AG04449 (cell line): ENCODE results near the gene SLC52A3.
"Not testable (repeated sequence)": the region's sequence is repeated elsewhere in the genome, so short reads cannot be mapped to it uniquely, and the experiment has no call there.

Experiments
- CTCF ChIA-PET: fragments of 350-600 bp; formaldehyde crosslinking; extraction: SDS; loops from one replicate; lab custom pipeline; 2021; ENCODE audit warnings: antibody characterized with exemption; lab: Yijun Ruan, JAX
- POLR2A ChIA-PET: fragments of 400-600, 350-600 bp; formaldehyde crosslinking; extraction: SDS; loops from one replicate; lab custom pipeline; 2020; ENCODE audit warnings: antibody characterized with exemption, inconsistent platforms; lab: Yijun Ruan, JAX
- DNase-seq: peaks from one replicate; pipeline ENCODE4 v3.0.0-alpha.2; 2010; ENCODE audit warnings: low read depth, low spot score
- H3K4me3 ChIP-seq: 2 replicates; pipeline ENCODE4 v1.5.1; 2011; ENCODE audit warnings: low read depth, mild to moderate bottlenecking, control low read depth, low read length
- TF ChIP-seq, protein P1 (sequence below): IDR thresholded peaks from one replicate; pipeline ENCODE4 v1.5.1; 2011; ENCODE audit warnings: mild to moderate bottlenecking, moderate library complexity, low read length, control low read depth, inconsistent platforms; ENCODE audit not compliant: insufficient read depth; ENCODE audit errors: missing control alignments

The SLC52A3 gene

GRCh38 chr20:728256-728944, 39.9 kb downstream of the SLC52A3 start:
- DNase-seq = no peak
- POLR2A ChIA-PET = no interaction called here
- CTCF ChIA-PET = interaction anchor here (0.6 to 3.9 kb wide), 10 partner anchors 8 to 375 kb away, joined by 3 to 24 read pairs (median 4); no protein-coding TSS in a partner anchor
- TF ChIP-seq, protein P1, sequence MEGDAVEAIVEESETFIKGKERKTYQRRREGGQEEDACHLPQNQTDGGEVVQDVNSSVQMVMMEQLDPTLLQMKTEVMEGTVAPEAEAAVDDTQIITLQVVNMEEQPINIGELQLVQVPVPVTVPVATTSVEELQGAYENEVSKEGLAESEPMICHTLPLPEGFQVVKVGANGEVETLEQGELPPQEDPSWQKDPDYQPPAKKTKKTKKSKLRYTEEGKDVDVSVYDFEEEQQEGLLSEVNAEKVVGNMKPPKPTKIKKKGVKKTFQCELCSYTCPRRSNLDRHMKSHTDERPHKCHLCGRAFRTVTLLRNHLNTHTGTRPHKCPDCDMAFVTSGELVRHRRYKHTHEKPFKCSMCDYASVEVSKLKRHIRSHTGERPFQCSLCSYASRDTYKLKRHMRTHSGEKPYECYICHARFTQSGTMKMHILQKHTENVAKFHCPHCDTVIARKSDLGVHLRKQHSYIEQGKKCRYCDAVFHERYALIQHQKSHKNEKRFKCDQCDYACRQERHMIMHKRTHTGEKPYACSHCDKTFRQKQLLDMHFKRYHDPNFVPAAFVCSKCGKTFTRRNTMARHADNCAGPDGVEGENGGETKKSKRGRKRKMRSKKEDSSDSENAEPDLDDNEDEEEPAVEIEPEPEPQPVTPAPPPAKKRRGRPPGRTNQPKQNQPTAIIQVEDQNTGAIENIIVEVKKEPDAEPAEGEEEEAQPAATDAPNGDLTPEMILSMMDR = peak; percentile 70
- H3K4me3 ChIP-seq = peak overlapping the region; percentile 38

DNA sequence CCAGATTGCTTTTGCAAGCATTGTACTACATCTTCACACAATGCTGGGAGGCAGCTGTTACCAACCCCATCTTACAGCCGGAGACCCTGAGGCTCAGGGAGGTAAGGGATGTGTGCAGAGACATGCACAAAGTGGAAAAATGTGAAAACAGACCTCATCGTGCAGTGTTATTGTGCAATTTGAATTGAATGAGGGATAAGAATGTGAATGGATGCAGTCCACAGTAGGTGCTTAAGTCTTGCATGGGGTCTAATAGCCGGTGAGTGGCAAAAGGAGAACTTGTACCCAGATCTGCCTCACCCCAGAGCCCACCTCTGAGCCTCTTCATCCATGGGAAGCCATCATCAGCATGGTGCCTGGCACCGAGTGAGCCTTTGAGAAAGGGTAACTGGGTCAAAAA, 42.1 kb downstream of the SLC52A3 start:
- DNase-seq = no peak
- POLR2A ChIA-PET = no interaction called here
- H3K4me3 ChIP-seq = no peak overlapping the region
- TF ChIP-seq, protein P1 = no peak
- CTCF ChIA-PET = interaction anchor here (1.3 to 4.3 kb wide), 3 partner anchors 10 to 164 kb away, joined by 3 to 31 read pairs (median 6); no protein-coding TSS in a partner anchor

DNA sequence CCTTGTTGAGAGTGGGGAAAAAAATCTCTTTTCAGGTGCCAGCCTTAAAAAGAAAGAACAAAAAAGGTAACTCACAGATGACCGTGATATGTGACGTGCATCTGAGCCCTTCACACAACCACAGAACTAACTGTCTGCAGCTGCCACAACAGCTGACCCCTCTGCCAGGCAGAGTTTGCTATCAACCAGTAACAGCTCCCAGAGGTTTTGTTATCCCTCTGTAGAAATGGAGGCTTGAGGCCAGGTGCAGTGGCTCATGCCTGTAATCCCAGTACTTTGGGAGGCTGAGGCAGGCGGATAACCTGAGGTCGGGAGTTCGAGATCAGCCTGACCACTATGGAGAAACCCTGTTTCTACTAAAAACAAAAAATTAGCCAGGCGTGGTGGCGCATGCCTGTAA, 42.8 kb downstream of the SLC52A3 start:
- DNase-seq = no peak
- H3K4me3 ChIP-seq = no peak overlapping the region
- POLR2A ChIA-PET = no interaction called here
- CTCF ChIA-PET = interaction anchor here (1.3 to 4.3 kb wide), 3 partner anchors 9 to 163 kb away, joined by 3 to 31 read pairs (median 6); no protein-coding TSS in a partner anchor
- TF ChIP-seq, protein P1 = no peak

DNA sequence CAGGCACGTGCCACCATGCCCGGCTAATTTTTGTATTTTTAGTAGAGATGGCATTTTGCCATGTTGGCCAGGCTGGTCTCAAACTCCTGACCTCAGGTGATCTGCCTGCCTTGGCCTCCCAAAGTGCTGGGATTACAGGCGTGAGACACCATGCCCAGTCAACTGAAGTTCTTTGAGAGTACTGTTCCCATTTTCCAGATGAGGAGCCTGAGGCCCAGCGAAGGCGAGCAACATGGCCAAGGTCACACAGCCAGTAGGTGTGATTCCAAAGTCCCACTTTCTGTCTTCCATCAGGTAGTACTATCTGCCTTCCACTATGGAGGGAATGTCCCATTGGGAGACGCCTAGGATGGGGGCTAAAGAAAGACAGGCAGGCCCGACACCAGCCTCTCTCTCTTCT, 43.5 kb downstream of the SLC52A3 start:
- CTCF ChIA-PET = interaction anchor here (2.0 to 4.3 kb wide), 2 partner anchors 14 to 162 kb away, joined by 6 to 31 read pairs; no protein-coding TSS in a partner anchor
- H3K4me3 ChIP-seq, DNase-seq, POLR2A ChIA-PET: not testable (repeated sequence)

- H3K4me3 ChIP-seq = no peak overlapping the region
- no peak for DNase-seq
- POLR2A ChIA-PET = no interaction called here
- TF ChIP-seq, protein P1 = no peak
- CTCF ChIA-PET = interaction anchor here (4.3 kb wide), 1 partner anchor 161 kb away, joined by 31 read pairs; no protein-coding TSS in a partner anchor
Observed at GRCh38 chr20:723756-724155, 44.5 kb downstream of the SLC52A3 start.

- no peak for DNase-seq
- ChIA-PET CTCF (interaction anchor here (1.5 to 4.3 kb wide), 2 partner anchors 16 to 161 kb away, joined by 4 to 31 read pairs; no protein-coding TSS in a partner anchor), POLR2A (no interaction called here)
- no peak overlapping the region for H3K4me3 ChIP-seq
- TF ChIP-seq, protein P1 = no peak
Observed at GRCh38 chr20:722822-723644, 45.3 kb downstream of the SLC52A3 start.
